Neural cell (in vitro differentiated cells): ENCODE results near the gene LHFPL2. TPM values are rescaled to one million over a fixed set of nuclear protein-coding genes. Genes with fewer than 3 reads are reported as not detected.

Experiments used
- H2AFZ ChIP-seq: fragments of 200-600, 300-800 bp; sonication (generic), shearing (Covaris generic); 2 replicates; pipeline ENCODE4 v1.6.0; 2014; ENCODE audit warnings: low read depth, mild to moderate bottlenecking, antibody characterized with exemption, low read length, moderate library complexity
- H3F3A ChIP-seq: fragments of 200-600 bp; shearing (Covaris generic); 2 replicates; pipeline ENCODE4 v1.6.1; 2016; ENCODE audit warnings: mild to moderate bottlenecking, moderate library complexity, mixed read lengths, antibody characterized with exemption, low read length; ENCODE audit not compliant: insufficient read depth, poor library complexity, severe bottlenecking
- H3K27ac ChIP-seq: fragments of 200-600, 300-800 bp; sonication (generic), shearing (Covaris generic); 2 replicates; pipeline ENCODE4 v1.5.1; 2014; ENCODE audit warnings: mild to moderate bottlenecking, low read length, moderate library complexity
- H3K27me3 ChIP-seq: fragments of 300-800, 200-600 bp; sonication (generic), shearing (Covaris generic); 2 replicates; pipeline ENCODE4 v1.6.0; 2014; ENCODE audit warnings: mild to moderate bottlenecking, low read depth, low read length, moderate library complexity; ENCODE audit not compliant: insufficient read depth
- H3K36me3 ChIP-seq: fragments of 300-800, 200-600 bp; sonication (generic), shearing (Covaris generic); 2 replicates; pipeline ENCODE4 v1.5.1; 2014; ENCODE audit warnings: mild to moderate bottlenecking, antibody characterized with exemption, low read length, moderate library complexity; ENCODE audit not compliant: insufficient read depth
- H3K4me2 ChIP-seq: fragments of 300-800, 200-600 bp; sonication (generic), shearing (Covaris generic); 2 replicates; pipeline ENCODE4 v1.6.0; 2014; ENCODE audit warnings: mild to moderate bottlenecking, low read length
- H3K4me3 ChIP-seq: fragments of 300-800, 200-600 bp; sonication (generic), shearing (Covaris generic); 2 replicates; pipeline ENCODE4 v1.5.1; 2014; ENCODE audit warnings: mild to moderate bottlenecking, low read length, moderate library complexity
- H3K79me2 ChIP-seq: fragments of 200-600 bp; shearing (Covaris generic); replicated peaks from 2 replicates; pipeline ENCODE4 v1.6.0; 2014; ENCODE audit warnings: mild to moderate bottlenecking, low read length, moderate library complexity; ENCODE audit not compliant: insufficient read depth
- H3K9ac ChIP-seq: fragments of 300-800, 200-600 bp; sonication (generic), shearing (Covaris generic); 2 replicates; pipeline ENCODE4 v1.6.1; 2016; ENCODE audit warnings: mild to moderate bottlenecking, low read length, mixed read lengths
- H3K9me2 ChIP-seq: fragments of 200-600 bp; shearing (Covaris generic); 2 replicates; pipeline ENCODE4 v1.6.1; 2016; ENCODE audit warnings: mild to moderate bottlenecking, low read length, mixed read lengths; ENCODE audit not compliant: insufficient read depth
- H3K9me3 ChIP-seq: fragments of 200-600, 300-800 bp; sonication (generic), shearing (Covaris generic); 2 replicates; pipeline ENCODE4 v1.6.1; 2016; ENCODE audit warnings: mild to moderate bottlenecking, mixed run types, low read length, moderate library complexity, mixed read lengths
- H4K20me1 ChIP-seq: fragments of 200-600 bp; shearing (Covaris generic); 2 replicates; pipeline ENCODE4 v1.6.1; 2016; ENCODE audit warnings: mild to moderate bottlenecking, mixed run types; ENCODE audit not compliant: insufficient read depth
- EP300 ChIP-seq: fragments of 450-650 bp; conservative IDR thresholded peaks from 2 replicates; pipeline ENCODE4 v1.6.1; 2014; ENCODE audit warnings: antibody characterized with exemption, mild to moderate bottlenecking, moderate library complexity; ENCODE audit not compliant: poor library complexity, severe bottlenecking
- EZH2 ChIP-seq: fragments of 200-600, 300-800 bp; shearing (Covaris generic), sonication (generic); IDR thresholded peaks from 2 replicates; pipeline ENCODE4 v1.6.1; 2014; ENCODE audit warnings: antibody characterized with exemption, low read length, borderline replicate concordance, mild to moderate bottlenecking; ENCODE audit not compliant: insufficient read depth, poor library complexity, severe bottlenecking
- POLR2AphosphoS5 ChIP-seq: IDR thresholded peaks from 2 replicates; pipeline ENCODE4 v1.6.1; 2012
- RAD21 ChIP-seq: fragments of 450-650 bp; conservative IDR thresholded peaks from 2 replicates; pipeline ENCODE4 v1.6.1; 2014; ENCODE audit warnings: antibody characterized with exemption, mild to moderate bottlenecking, moderate library complexity
- SMC3 ChIP-seq: fragments of 450-650 bp; conservative IDR thresholded peaks from 2 replicates; pipeline ENCODE4 v1.6.1; 2014; ENCODE audit warnings: antibody characterized with exemption, mild to moderate bottlenecking, moderate library complexity; ENCODE audit not compliant: poor library complexity
- TAF1 ChIP-seq: IDR thresholded peaks from 2 replicates; pipeline ENCODE4 v1.6.1; 2012; ENCODE audit warnings: low read depth
- polyA plus RNA-seq: library from polyadenylated mRNA; depleted of rRNA; stranded (reverse); fragments of >200 nt; gene quantifications from 2 replicates; pipeline ENCODE4 v1.2.3, GENCODE V29; 2014
- TF ChIP-seq, protein P1 (sequence below): IDR thresholded peaks from 2 replicates; pipeline ENCODE4 v1.6.1; 2012; ENCODE audit warnings: borderline replicate concordance

LHFPL2 gene
- polyA plus RNA-seq, 1 donor from 2014 or later: 1.6 TPM

GRCh38 chr5:78568676-78569075, 79.9 kb downstream of the LHFPL2 start:
- no peaks in the 10 kb centered on the region for H3K27me3 ChIP-seq
- TF ChIP-seq TAF1: no peak
- no peaks in the 10 kb centered on the region for H3F3A ChIP-seq
- no peaks in the 10 kb centered on the region for H3K9me2 ChIP-seq
- no peak overlapping the region for H2AFZ ChIP-seq
- no peaks in the 10 kb centered on the region for H3K36me3 ChIP-seq
- H4K20me1 ChIP-seq: no peaks in the 10 kb centered on the region
- no peak overlapping the region for H3K4me3 ChIP-seq
- no peak overlapping the region for H3K27ac ChIP-seq
- no peak overlapping the region for H3K4me2 ChIP-seq
- H3K79me2 ChIP-seq: no peaks in the 10 kb centered on the region
- no peak overlapping the region for H3K9ac ChIP-seq
- H3K9me3 ChIP-seq: no peaks in the 10 kb centered on the region

DNA sequence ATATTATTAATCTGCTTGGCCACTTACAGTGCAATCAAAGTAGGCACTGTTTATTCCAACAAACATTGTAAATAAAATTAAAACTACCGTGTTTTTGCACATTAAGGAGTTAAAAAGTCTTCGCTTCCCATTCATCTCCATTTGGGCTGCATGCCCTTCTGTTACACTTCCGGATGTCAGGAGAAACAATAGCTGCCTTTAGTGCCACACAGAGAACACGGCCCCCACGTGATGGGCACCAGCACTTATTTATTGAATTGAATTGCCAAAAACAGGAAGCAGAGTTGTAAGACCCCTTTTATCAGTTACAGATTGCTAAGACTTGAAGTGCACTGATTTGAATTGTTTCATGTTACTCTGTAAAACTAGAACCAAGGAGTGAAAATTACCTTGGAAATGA, 80.4 kb downstream of the LHFPL2 start:
- TF ChIP-seq RAD21 (no peak), SMC3 (no peak), EP300 (no peak), EZH2 (no peak), POLR2AphosphoS5 (no peak)
- TF ChIP-seq, protein P1, sequence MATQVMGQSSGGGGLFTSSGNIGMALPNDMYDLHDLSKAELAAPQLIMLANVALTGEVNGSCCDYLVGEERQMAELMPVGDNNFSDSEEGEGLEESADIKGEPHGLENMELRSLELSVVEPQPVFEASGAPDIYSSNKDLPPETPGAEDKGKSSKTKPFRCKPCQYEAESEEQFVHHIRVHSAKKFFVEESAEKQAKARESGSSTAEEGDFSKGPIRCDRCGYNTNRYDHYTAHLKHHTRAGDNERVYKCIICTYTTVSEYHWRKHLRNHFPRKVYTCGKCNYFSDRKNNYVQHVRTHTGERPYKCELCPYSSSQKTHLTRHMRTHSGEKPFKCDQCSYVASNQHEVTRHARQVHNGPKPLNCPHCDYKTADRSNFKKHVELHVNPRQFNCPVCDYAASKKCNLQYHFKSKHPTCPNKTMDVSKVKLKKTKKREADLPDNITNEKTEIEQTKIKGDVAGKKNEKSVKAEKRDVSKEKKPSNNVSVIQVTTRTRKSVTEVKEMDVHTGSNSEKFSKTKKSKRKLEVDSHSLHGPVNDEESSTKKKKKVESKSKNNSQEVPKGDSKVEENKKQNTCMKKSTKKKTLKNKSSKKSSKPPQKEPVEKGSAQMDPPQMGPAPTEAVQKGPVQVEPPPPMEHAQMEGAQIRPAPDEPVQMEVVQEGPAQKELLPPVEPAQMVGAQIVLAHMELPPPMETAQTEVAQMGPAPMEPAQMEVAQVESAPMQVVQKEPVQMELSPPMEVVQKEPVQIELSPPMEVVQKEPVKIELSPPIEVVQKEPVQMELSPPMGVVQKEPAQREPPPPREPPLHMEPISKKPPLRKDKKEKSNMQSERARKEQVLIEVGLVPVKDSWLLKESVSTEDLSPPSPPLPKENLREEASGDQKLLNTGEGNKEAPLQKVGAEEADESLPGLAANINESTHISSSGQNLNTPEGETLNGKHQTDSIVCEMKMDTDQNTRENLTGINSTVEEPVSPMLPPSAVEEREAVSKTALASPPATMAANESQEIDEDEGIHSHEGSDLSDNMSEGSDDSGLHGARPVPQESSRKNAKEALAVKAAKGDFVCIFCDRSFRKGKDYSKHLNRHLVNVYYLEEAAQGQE: no peak
- no peaks in the 10 kb centered on the region for H3K9me3 ChIP-seq
- H3K9ac ChIP-seq: no peak overlapping the region
- H3K27me3 ChIP-seq: no peaks in the 10 kb centered on the region
- no peak overlapping the region for H3K4me2 ChIP-seq
- H3K27ac ChIP-seq: no peak overlapping the region
- no peak overlapping the region for H3K4me3 ChIP-seq
- no peaks in the 10 kb centered on the region for H3K9me2 ChIP-seq
- H3K79me2 ChIP-seq: no peaks in the 10 kb centered on the region
- no peaks in the 10 kb centered on the region for H4K20me1 ChIP-seq
- H3F3A ChIP-seq: no peaks in the 10 kb centered on the region
- no peaks in the 10 kb centered on the region for H3K36me3 ChIP-seq
- no peak overlapping the region for H2AFZ ChIP-seq

DNA sequence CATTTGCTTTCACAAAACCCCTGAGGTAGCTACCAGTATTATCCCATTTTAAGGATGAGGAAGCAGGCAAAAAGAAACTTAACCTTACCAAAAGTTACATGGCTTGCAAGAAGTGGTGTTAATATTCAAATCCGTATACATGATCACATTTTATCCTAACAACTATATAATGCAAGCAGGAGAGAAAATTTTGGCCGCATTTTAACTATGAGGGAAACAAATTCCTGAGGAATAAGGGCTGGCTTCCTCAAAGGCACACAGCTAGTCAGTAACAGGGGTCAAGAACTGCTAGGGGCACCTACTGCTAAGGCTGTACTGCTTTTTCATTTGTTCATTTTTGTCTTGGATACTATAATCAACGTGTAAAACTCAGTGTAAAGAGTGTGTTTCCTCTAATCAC, 81.0 kb downstream of the LHFPL2 start:
- Histone ChIP-seq H3F3A (no peaks in the 10 kb centered on the region), H3K9ac (no peak overlapping the region), H3K9me3 (no peaks in the 10 kb centered on the region), H3K4me3 (no peak overlapping the region), H3K79me2 (no peaks in the 10 kb centered on the region), H3K9me2 (no peaks in the 10 kb centered on the region), H3K36me3 (no peaks in the 10 kb centered on the region), H3K27ac (no peak overlapping the region), H2AFZ (no peak overlapping the region), H3K27me3 (no peaks in the 10 kb centered on the region), H3K4me2 (no peak overlapping the region), H4K20me1 (no peaks in the 10 kb centered on the region)
- TF ChIP-seq, protein P1: no peak
